ENCODE data around the gene NCR3LG1. TPM values are rescaled to one million over a fixed set of nuclear protein-coding genes. Genes with fewer than 3 reads are reported as not detected.

NCR3LG1 gene
- total and polyA plus RNA-seq, 2 donors (not counting 1 experiment from before 2014, with no cell fraction given): 0.12 to 0.64 TPM

- H3K27me3 ChIP-seq (replicated peaks in 1 of 4; ENCODE audit: control extremely low read depth in 1 of 4, control insufficient read depth in 3 of 4, insufficient read depth in 4 of 4, low read length in 3 of 4): peaks cover 0 to 6% (median 0%) of the 10 kb centered on the region in 4 experiments
- H2AFZ ChIP-seq (ENCODE audit: insufficient read depth, low read depth, low read length, poor library complexity, severe bottlenecking): no peak overlapping the region
- H3K79me2 ChIP-seq (ENCODE audit: control insufficient read depth, insufficient read depth, low read length): no peaks in the 10 kb centered on the region
- H3K4me3 Mint-ChIP-seq: no peak overlapping the region
- no peak overlapping the region for H3K9ac ChIP-seq (ENCODE audit: low read length)
- DNase-seq (no peak), ATAC-seq (ENCODE audit: low read depth) (no peak)
- H3K36me3 ChIP-seq (replicated peaks in 1 of 2; ENCODE audit: control extremely low read depth in 1 of 2, control insufficient read depth in 1 of 2, extremely low read depth in 1 of 2, insufficient read depth in 2 of 2, low read length in 1 of 2): no peaks in the 10 kb centered on the region
- H4K20me1 ChIP-seq (ENCODE audit: control insufficient read depth, insufficient read depth, low read length, poor library complexity, severe bottlenecking): no peaks in the 10 kb centered on the region
- POLR2A ChIA-PET: no interaction called here
- 82% methylated on average over 9 of the region's 9 CpGs for WGBS (ENCODE audit: insufficient coverage)
- H3K27ac Mint-ChIP-seq: no peak overlapping the region
- peaks cover 0 to under 1% (median 0%) of the 10 kb centered on the region in 3 donors for H3K9me3 ChIP-seq (ENCODE audit: control extremely low read depth in 1 of 3, control insufficient read depth in 2 of 3, insufficient read depth in 1 of 3, low read length in 2 of 3)
- intact Hi-C loops (cut with micrococcal nuclease): no loop called here
- no peaks in the 10 kb centered on the region for H3K9me3 Mint-ChIP-seq (ENCODE audit: insufficient read depth)
- no peaks in the 10 kb centered on the region for H3K4me1 Mint-ChIP-seq
- CTCF ChIA-PET: no interaction called here
- no peaks in the 10 kb centered on the region for H3K4me1 ChIP-seq (ENCODE audit: control insufficient read depth in 2 of 2, insufficient read depth in 2 of 2, low read length in 2 of 2)
- TF ChIP-seq EZH2 (IDR thresholded peaks at IDR 0.05; ENCODE audit: borderline replicate concordance, insufficient read depth, low read depth, low read length, poor library complexity, severe bottlenecking): no peak
- no peak for TF ChIP-seq CTCF (IDR thresholded peaks at IDR 0.05)
- H3K27ac ChIP-seq (ENCODE audit: low read length in 2 of 2): no peak overlapping the region
- H3K4me3 ChIP-seq (ENCODE audit: control extremely low read depth in 1 of 5, extremely low read depth in 1 of 5, insufficient read depth in 1 of 5, low read depth in 2 of 5, low read length in 4 of 5): no peak overlapping the region
- H3K4me2 ChIP-seq (replicated peaks; ENCODE audit: low read depth, low read length, poor library complexity, severe bottlenecking): no peak overlapping the region
- H3K27me3 Mint-ChIP-seq: peaks cover 19% of the 10 kb centered on the region
These were observed 61.0 kb downstream of the NCR3LG1 start for GRCh38 chr11:17412488-17413180.

- Histone ChIP-seq H3K27me3 (replicated peaks in 1 of 4; ENCODE audit: control extremely low read depth in 1 of 4, control insufficient read depth in 3 of 4, insufficient read depth in 4 of 4, low read length in 3 of 4) (peaks cover 0 to 6% (median 0%) of the 10 kb centered on the region in 4 experiments), H3K9me3 (ENCODE audit: control extremely low read depth in 1 of 3, control insufficient read depth in 2 of 3, insufficient read depth in 1 of 3, low read length in 2 of 3) (no peaks in the 10 kb centered on the region), H3K36me3 (replicated peaks in 1 of 2; ENCODE audit: control extremely low read depth in 1 of 2, control insufficient read depth in 1 of 2, extremely low read depth in 1 of 2, insufficient read depth in 2 of 2, low read length in 1 of 2) (no peaks in the 10 kb centered on the region), H3K9ac (ENCODE audit: low read length) (no peak overlapping the region), H2AFZ (ENCODE audit: insufficient read depth, low read depth, low read length, poor library complexity, severe bottlenecking) (no peak overlapping the region), H3K4me1 (ENCODE audit: control insufficient read depth in 2 of 2, insufficient read depth in 2 of 2, low read length in 2 of 2) (no peaks in the 10 kb centered on the region), H3K79me2 (ENCODE audit: control insufficient read depth, insufficient read depth, low read length) (no peaks in the 10 kb centered on the region), H4K20me1 (ENCODE audit: control insufficient read depth, insufficient read depth, low read length, poor library complexity, severe bottlenecking) (no peaks in the 10 kb centered on the region), H3K27ac (ENCODE audit: low read length in 2 of 2) (no peak overlapping the region), H3K4me3 (ENCODE audit: control extremely low read depth in 1 of 5, extremely low read depth in 1 of 5, insufficient read depth in 1 of 5, low read depth in 2 of 5, low read length in 4 of 5) (no peak overlapping the region), H3K4me2 (replicated peaks; ENCODE audit: low read depth, low read length, poor library complexity, severe bottlenecking) (no peak overlapping the region)
- DNase-seq: no peak
- Mint-ChIP-seq H3K27ac (no peak overlapping the region), H3K27me3 (peaks cover 24% of the 10 kb centered on the region), H3K4me1 (no peaks in the 10 kb centered on the region), H3K4me3 (no peak overlapping the region), H3K9me3 (ENCODE audit: insufficient read depth) (no peaks in the 10 kb centered on the region)
- POLR2A ChIA-PET: no interaction called here
- CTCF ChIA-PET: no interaction called here
- intact Hi-C loops (cut with micrococcal nuclease): no loop called here
- 89% methylated on average over 13 of the region's 15 CpGs for WGBS (ENCODE audit: insufficient coverage)
- ATAC-seq (ENCODE audit: low read depth): no peak
- TF ChIP-seq CTCF (IDR thresholded peaks at IDR 0.05) (no peak), EZH2 (IDR thresholded peaks at IDR 0.05; ENCODE audit: borderline replicate concordance, insufficient read depth, low read depth, low read length, poor library complexity, severe bottlenecking) (no peak)
These were observed 62.1 kb downstream of the NCR3LG1 start for GRCh38 chr11:17413414-17414316.
